ENCODE measurements around the gene NPM3.

Gene NPM3

DNA sequence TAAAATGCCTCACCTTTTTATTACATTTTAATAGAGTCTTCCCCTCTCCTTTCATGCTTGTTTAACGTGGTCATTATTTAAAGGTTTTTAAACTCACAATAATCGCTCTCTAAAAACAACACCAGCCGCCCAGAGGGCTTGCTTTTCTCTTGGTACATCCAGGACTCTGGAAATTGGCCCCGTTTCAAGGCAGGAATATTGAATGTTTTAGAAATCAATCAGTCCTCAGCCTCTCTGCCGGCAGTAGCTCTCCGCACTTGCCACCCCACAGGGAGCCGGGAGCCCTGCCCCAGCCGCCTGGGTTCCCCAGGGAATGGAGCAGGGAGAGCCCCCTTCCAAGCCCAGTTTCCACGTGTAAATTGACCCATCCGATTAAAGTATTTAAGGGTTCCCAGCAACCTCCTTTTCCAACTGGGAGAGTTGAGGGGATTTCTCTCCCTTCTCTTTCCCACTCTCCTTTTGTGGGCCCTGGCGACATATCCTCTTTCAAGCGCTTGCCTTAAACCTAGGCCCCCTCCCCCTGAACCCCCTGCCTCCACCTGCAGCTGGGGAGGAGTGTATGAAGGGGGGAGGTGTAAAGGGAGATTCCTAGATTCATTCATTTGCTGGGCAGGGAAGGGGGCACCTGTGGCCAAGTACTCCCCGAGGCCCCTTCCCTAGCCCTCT lies 9.2 kb downstream of the NPM3 start:
- no peak for DNase-seq

DNA sequence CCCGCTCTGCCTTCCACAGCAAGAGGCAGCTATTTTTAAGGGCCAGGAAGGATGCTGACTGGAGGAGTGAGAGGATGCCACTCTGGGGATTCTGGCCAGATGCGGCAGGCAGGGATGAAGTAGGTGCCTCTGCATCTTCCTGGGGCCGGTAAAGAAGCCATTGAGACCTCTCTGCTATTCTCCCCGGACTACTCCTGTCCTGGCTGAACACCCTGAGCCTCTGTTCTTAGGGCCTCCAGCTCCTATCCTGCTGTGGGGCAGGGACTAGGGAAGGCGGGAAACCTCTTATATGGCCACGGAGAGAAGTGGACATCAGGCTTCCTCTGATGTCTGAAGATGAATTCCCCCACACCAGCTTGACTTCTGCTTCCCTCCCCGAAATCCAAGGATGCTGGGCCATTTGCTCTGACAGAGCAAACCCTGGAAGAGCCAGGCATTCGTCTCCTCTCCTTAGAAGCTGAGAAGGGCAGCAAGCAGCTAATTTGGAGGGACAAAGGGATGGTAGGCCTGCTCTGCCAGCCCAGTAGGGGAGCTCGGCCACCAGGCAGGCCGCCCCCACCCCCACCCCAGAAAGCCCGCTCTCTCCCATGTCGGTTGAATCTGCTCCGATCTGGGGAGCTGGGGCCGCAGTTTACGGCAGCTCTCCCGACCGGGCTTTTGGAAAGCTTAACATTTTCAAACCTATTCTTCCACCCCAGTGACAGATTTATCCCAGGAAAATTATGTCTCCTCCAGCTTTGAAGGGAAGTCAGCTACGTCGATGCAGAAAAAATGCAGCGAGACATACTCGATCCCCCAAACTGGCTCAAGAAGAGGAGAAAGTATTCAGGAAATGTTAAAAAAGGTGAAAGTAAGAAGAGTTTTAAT lies 10.1 kb downstream of the NPM3 start:
- DNase-seq, result no peak

DNA sequence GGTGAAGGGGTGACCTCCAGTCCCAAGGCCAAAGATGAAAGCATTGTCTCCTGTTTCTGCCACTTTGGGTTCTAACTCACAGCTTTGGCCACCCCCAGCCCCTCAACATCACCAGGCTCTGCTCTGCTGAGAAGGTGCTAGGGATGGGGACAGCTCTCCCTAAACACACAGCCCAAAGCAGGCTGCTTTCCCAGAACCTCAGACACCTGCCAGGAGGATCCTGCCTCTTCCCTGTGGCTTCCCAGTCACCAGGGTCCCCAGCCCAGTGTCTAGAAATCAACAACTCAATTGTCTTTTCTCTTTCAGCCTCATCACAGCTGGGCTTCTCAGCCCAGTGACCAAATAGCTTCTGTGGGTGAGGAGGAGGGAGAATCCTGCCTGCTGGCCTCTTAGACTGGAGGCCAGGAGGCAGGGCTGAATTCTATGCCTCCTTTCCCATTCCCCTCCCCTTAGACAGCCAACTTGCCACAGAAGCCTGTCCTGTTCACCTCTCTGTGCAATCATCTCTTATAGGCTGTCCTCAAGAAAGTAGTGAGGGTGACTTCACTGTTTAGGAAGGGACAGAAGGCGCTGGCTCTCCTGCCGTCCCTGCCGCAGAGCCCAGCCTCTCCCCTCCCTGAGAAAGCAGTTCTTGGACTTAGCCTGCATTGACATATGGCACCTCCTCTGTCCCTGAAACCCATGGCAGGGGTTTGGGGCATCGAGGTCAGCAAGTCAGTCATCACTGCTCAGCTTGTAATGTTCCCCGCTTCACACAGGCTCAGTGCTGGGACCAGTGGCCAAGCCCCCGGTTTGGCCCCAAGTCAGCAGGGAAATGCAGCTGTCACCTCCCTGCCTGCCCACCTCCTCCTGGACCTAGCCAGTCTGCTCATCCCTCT lies 11.0 kb downstream of the NPM3 start:
- no peak for DNase-seq

DNA sequence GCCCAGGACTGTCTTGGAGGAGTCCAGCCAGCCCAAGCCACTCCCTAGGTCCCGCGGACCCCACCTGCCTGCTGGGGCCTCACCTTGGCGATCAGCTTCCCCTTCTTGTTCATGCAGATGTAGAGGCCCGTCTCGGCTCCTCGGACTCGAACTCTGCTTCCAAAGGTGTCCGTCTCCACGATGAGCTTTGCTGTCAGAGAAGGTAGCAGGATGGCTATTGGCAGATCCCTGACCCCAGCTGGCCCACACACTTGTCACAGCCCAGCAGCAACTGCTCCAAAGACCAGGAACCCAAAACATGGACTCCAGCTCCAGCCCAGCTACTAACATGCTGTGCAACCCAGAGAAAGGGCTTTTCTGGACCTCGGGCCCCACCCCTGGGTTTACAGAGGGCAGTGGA lies 11.9 kb downstream of the NPM3 start:
- no peak for DNase-seq

DNA sequence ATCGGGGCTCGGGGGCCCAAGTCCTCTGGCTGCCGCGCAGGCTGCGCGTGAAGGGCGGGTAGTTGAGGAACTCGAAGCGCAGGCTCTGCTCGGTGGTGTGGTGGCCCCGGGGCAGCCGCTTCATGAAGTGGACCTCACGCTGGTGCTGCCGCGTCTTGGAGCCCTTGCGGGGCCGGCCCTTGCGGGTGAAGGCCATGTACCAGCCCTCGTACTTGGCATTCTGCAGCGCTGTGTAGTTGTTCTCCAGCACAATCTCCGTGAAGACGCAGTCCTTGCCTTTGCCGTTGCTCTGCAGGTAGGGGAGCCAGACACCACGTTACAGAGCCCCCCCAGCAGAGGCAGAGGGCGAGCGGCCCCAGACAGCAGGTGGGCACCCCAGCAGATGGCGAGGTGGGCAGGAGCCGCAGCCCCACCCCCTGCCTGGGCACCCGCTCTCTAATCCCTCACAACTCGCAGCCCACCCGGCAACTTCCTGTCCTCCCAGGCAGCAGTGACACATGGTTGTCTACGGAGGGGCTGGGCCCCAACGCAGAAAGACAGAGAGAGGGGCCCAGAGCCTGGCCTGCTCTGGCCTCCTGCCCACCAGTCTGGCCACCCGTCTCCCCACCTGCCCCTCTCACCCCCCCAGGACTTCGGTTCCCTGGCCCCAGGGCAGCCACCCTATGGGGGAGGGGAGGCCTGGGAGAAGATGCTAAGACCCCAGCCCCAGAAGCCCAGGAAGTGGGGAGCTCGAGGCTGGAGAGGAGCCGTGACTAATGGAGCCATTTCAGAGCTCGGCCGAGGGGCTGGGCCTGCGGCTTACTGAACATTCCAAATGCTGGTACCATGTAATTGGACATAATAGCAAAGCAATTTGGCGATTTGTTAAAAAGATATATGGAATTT lies 12.7 kb downstream of the NPM3 start:
- DNase-seq, result no peak

DNA sequence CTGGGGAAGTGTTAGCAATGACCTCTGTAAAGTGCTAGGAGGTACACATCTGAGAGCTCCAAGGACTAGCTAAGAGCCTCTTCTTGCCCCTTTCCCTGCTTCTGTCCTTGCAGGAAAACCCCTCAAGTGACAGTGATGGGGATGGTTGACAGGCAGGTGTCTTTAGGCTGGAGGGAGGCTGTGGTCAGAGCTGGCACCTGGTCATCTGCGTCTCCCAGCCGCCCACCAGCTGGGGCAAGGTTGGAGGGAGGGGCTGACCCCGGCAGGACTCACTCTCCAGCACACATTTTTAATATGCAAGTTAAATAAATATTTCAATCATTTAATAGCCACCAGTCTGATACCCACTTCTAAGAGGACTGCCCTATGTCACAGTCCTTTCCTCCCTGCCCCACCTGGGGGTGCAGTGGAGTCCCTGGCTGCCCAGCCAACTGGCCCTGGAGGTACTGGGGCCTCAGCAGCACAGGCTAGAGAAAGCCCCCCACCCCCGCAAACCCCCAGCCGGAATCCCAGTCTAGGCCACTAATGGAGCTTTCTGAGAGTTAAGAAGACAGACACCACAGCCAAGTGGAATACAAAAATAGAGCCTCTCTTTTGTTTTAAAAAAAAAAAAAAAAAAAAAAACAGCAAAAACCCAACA lies 13.6 kb downstream of the NPM3 start:
- no peak for DNase-seq

DNA sequence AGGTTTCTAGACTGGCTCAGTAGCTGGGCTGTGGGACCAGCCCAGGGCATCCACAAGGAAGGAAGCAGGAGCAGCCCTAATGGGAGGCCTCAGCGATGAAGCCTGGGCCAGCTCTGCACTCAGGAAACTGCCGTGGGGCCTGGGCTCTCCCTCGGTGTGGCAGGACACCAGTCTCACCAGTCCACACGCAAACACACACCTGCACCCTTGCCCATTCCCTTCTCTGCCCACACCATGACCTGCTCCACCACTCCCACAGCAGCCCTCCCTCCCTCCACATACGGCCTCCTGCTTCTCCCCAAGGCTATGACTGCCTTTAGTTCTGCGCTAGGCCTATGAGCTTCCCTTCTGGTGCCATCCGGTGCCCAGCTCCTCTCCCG lies 14.5 kb downstream of the NPM3 start:
- DNase-seq, result no peak

DNA sequence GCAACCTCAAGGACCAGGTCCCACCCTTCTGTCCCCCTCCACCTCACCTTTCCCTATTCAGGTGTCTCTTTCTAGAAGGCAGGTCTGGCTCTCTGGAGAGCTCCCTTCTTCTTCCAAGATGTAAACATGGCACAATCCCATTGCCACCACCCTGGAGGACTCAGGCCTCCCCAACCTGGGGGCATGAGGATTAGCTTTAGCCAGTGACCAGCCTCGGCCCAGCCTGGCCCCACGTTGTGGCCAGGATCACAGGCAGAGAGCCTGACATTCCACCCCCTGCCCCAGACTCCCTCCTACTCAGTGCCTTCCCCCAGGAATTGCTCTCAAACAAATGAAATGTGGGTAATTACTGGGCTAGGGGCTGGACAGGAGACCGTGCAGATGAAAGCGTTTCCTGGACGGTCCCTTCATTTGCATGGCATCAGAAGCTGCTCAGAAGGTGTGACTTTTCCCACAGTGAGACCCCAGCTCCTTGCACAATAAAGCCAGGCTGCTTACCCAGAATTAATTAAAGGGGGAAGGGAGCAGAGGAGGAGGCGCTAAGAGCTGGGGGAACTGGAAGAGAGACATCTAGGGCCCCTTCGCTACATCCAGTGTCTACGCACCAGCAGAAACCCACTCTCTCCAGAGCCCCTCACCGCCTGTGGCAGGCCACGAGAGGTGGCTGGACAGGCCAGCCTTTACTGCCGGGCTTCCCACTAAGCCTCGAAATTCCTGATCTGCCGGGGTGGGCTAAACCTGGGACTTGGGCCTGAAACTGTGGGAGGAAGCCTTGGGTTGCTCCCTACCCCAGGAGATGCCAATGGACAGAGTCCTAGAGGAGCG lies 15.1 kb downstream of the NPM3 start:
- DNase-seq, result no peak

DNA sequence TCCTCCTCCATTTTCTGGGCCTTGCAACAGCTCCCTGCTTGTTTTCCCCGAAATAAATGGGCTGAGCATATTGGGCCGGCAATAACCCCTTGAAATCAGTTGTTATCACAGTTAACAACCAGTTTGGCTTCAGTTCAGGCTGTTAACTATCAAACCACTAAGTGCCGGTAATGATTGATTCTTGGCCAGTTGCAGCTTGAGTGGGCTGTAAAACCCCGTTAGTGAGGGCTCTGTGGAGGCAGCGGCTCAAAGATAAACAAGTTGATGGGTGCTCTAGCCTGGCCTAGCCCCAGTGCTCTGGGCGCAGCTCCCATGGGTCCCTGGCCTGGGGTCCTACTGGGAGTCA lies 15.7 kb downstream of the NPM3 start:
- no peak for DNase-seq

DNA sequence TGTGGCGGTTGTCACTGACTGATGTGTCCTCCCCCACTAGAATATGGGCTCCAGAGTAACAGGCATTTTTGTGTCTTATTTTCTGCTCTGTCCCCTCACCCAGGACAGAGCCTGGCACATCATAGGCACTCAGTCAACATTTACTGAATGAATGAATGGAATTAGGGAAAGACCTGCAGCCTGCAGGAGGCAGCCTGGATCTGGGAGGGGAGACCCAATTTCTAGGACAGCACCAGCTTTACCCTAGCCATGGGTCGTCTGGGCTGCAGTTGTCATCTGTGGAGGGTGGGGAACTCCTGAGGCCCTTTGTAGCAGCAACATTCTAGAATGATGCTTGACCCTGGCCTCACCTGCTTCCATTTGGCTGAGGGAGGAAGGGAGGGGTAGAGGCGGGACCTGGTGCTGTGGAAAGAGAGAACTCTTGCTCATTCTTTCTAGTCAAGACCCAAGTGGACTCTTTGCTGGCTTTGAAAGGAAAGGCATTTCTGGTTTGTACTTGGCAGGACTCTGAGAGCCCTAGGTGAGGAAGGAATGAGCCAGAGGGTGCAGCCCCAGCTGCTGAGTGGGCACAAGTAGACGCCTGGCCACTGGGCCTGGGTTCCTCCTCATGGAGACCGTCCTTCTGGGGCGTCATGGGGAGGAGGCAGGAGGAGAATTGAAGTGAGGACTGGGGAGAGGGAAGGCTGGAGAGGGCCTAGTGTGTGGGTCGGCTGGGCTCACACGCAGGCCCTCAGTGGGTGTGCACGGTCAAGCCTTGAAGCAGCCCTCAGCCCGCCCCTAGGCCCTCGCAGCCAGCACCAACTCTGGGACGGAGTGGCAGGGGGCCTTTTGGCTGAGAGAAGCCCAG lies 16.3 kb downstream of the NPM3 start:
- no peak for DNase-seq

DNA sequence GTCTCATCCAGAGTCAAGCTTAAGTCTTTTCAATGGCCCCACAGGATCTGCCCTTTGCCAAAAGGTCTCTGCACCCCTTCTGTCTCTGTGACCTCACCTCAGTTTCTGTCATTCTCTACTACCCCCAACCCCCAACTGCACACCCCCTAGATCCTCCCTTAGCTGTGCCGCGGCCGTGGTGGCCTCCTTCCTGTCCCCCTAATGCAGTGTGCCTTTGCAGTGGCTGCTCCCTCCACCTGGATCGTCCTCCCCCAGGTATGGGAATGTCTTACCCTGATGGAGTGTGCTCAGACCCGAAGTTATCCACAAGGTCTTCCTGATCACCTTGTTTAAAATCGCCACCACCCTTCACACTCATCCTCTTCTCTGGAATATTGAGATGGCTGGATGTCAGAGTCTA lies 16.9 kb downstream of the NPM3 start:
- DNase-seq, result no peak

DNA sequence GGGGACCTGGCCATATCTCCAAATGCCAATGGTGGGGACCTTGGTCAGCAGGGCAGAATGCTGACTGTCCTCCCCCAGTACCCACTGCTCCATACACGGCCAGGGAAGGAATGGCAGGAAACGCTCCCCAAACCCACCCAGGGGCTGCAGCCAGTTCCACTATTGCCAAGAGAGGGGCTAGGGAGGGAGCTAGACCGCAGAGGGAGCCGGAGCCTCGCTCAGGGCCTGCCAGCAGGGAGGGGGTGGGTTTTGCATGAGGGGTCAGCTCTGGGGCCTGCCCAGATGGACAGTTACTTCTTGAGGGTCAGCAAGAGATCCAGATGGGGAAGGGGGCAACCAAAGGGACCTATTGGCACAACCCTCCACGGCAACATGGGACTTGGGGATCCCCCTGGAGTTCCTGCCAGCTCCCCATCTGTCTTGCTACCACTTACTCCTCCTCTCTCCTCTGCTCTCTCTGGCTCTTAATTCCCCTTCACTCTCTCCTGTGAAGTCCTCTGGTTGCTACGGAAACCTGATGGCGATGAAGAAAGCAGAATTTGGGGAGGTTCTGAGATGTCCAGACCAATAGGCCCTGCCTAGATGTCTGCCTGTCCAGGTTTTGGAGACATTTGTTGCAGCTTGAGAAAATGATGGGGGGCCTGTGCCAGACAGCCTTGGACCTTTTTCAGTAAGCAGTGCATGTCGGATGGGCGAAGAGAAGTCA lies 20.0 kb downstream of the NPM3 start:
- DNase-seq, result no peak

DNA sequence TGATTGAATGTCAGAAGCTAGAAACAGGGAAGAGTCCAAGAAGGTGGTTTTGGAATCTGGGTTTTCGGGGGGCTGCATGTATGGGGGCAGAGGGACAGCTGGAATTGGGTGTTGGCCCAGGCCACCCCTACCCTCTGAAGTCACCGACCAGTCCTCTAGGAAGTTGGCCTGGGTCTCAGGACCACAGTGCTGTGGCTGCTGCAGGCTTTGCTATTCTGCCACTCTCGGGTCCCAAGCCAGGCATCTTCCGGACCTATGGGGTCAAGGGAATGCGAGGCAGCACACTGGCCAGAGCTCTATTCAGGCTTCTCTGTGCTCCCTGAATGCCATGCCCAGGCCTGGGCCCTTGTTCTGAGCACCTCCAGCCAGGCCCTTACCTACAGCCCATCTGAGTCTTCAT lies 20.5 kb downstream of the NPM3 start:
- DNase-seq, result no peak

DNA sequence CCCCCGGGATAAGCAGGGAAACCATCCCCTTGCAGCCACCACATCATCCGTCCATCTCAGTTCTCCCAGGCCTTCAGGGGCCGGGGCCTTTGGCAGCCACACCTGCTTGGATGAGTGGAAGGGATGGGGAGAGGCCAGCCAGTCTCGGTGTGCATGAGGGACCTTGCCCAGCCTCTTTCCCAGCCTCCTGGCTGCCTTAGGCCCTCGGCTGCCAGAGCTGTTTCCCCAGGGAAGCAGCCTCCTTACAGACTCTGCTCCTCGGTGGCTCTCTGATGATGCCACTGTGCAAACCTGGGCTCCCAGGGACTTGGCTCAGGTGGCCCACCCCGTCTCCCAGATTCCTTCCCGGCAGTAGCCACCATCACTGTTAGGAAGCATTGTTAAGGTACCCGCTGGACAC lies 22.0 kb downstream of the NPM3 start:
- DNase-seq, result no peak

DNA sequence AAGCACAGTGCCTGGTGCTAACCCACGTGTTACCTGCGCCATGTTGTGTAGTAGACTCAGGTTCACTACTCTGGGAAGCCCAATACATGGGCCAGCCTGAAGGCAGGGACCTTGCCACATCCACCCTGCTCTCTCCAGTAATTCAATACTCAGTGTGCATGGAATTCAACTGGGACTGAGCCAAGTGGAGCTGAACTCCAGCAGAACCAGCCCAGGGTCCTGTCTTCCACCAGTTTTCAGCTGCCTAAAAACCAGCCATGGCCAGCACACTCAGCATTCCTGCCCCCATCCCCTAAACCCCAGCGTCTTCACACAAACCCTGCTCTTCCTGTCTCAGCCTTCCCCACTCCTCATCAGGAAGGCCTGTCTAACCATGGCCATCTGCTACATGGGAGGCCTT lies 22.7 kb downstream of the NPM3 start:
- no peak for DNase-seq

DNA sequence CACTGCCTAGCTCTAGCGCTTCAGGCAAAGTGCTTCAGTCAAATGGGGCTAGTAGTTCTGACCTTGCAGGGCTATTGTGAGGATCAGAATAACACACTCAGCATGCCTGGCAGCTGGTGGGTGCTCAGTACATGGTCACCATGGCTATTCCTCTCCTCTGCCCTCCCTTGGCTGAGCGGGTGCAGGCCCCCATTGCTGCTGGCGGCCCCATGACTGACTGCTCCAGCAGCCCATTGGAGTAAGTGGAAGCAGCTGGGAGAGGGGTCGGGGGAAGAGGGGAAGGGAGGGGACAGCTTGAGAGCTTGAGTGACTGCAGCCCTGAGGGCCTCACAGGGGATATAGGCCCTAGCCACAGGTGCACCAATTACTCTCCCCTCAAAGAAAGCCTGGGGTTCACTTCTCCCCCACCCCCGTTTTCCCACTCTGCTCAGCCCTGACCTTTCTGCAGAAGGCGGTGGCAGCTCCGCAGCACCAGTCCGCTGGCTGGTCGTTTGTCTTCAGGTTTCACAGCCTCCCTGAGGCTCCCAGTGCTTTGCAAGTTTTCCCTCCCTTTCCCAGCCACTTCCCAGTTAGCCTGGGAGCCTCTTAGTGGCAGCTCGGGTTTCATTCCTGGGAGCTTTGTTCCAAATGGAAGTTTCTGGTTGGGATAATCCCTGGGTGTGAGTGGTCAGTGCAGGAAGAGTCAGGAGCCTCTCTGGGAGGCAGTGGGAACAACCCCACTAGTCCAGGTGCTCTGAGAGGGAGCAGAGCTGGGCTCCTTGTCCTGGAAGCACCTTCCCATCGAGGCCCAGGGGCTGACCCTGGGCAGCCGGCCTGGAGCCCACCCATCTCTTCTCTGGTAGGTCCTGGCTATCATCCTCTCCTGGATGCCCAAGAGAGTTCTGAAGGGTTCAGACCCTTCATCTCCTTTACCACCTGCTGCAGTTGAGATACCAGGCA lies 23.7 kb downstream of the NPM3 start:
- DNase-seq, result no peak

DNA sequence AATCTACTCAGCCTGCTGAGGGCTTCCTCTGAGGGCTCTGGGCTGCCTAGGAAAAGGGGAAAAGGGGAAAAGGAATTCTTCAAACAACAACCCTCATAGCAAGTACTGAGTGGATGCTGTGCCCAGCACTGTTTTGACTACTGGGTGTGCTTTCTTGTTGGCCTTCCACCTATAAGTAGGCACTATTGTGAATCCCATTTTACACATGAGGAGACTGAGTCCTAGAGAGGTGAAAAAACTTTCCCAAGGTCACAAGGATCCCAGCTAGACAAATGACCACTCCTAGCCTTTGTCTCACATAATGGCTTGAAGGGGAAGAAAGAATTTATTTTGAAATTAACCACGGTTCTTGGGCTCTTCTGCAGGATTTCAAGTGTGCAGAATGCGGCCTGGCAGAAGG lies 24.4 kb downstream of the NPM3 start:
- no peak for DNase-seq

DNA sequence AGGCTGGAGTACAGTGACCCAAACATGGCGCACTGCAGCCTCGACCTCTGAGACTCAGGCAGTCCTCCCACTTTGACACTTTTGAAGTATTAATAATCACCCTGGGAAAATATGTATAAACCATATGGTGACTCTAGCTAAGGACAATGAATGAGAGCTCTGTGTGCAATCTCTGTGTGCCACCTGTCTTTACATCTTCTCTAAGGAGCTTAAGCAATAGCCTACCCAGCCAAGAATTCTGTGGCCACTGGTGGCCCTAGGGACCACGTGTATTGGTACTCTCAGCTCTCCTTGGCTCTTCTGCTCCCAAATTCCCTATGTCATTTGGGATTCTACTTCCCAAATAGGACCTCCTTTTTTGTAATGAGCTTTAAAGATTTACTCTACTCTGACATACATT lies 31.0 kb downstream of the NPM3 start:
- no peak for DNase-seq

Measured in SIG-M5 (cell line).